GM12878 (cell line): Measurements from ENCODE around the gene SERPINF2. TPM values are rescaled to one million over a fixed set of nuclear protein-coding genes. Genes with fewer than 3 reads are reported as not detected.

Experiments
- ATAC-seq: fragments of 200-7000 bp; cut with Tn5 transposase; 3 replicates; pipeline ENCODE4 v1.9.1; 2020; ENCODE audit warnings: mild to moderate bottlenecking, moderate library complexity
- BruUV-seq: library from RNA; stranded (reverse); fragments of 400-500 nt; replicated peaks from 2 replicates; lab custom pipeline; 2021; lab: Mats Ljungman, UMichigan
- CTCF ChIA-PET: fragments of 300-600 bp; sonication (Branson Sonifier 250); formaldehyde crosslinking; extraction: SDS; loops from one replicate; lab custom pipeline; 2021; ENCODE audit warnings: inconsistent platforms; lab: Yijun Ruan, JAX
- POLR2A ChIA-PET: fragments of 350-600 bp; formaldehyde crosslinking; extraction: SDS; loops from one replicate; lab custom pipeline; 2021; ENCODE audit warnings: inconsistent platforms; lab: Charles Lee
- RAD21 ChIA-PET: fragments of 300-600 bp; sonication (Branson Sonifier 250); formaldehyde crosslinking; loops from one replicate; lab custom pipeline; 2023; ENCODE audit warnings: antibody characterized with exemption; ENCODE audit not compliant: unreplicated experiment; lab: Charles Lee
- SMC1A ChIA-PET: fragments of 300-600 bp; sonication (Branson Sonifier 250); formaldehyde crosslinking; loops from one replicate; lab custom pipeline; 2023; ENCODE audit not compliant: unreplicated experiment, uncharacterized antibody; lab: Charles Lee
- DNase-seq: peaks from one replicate; pipeline ENCODE4 v3.0.0-alpha.2; 2011; ENCODE audit warnings: low read depth, low spot score
- FAIRE-seq: peaks from 3 replicates; lab custom pipeline; 2011; peaks lifted over from hg19 to GRCh38; lab: Jason Lieb, UNC
- H2AFZ ChIP-seq: 2 replicates; pipeline ENCODE4 v1.6.0; 2011; ENCODE audit warnings: low read depth, low read length, control low read depth; ENCODE audit not compliant: control insufficient read depth
- H3K27ac ChIP-seq: 2 replicates; pipeline ENCODE4 v1.5.1; 2011; ENCODE audit warnings: control low read depth; ENCODE audit not compliant: control insufficient read depth, insufficient read depth
- H3K27me3 ChIP-seq, 2 experiments: replicated peaks in 1 of 2; 2 replicates each; pipeline versions ENCODE4 v1.6.0 to v1.6.1; 2011; ENCODE audit warnings: low read length in 1 of 2; ENCODE audit not compliant: control insufficient read depth in 2 of 2, insufficient read depth in 2 of 2
- H3K36me3 ChIP-seq, 2 experiments: 2 replicates each; pipeline ENCODE4 v1.5.1; 2011; ENCODE audit warnings: low read length in 1 of 2; ENCODE audit not compliant: control insufficient read depth in 2 of 2, insufficient read depth in 2 of 2
- H3K4me1 ChIP-seq: 2 replicates; pipeline ENCODE4 v1.6.1; 2011; ENCODE audit warnings: mild to moderate bottlenecking, low read length, moderate library complexity, mixed read lengths; ENCODE audit not compliant: control insufficient read depth, insufficient read depth
- H3K4me2 ChIP-seq: 2 replicates; pipeline ENCODE4 v1.6.0; 2011; ENCODE audit warnings: control low read depth; ENCODE audit not compliant: control insufficient read depth, insufficient read depth
- H3K4me3 ChIP-seq: fragments of 200-600 bp; sonication (generic); 2 replicates; pipeline ENCODE4 v1.5.1; 2016
- H3K79me2 ChIP-seq: 2 replicates; pipeline ENCODE4 v1.6.0; 2011; ENCODE audit warnings: low read length; ENCODE audit not compliant: control insufficient read depth, insufficient read depth
- H3K9ac ChIP-seq: 2 replicates; pipeline ENCODE4 v1.8.0; 2011; ENCODE audit warnings: low read length, control low read depth, mixed read lengths; ENCODE audit not compliant: control insufficient read depth, insufficient read depth
- H3K9me3 ChIP-seq: replicated peaks from 3 replicates; pipeline ENCODE4 v1.5.1; 2011; ENCODE audit warnings: mild to moderate bottlenecking, low read length; ENCODE audit not compliant: control insufficient read depth, insufficient read depth
- H4K20me1 ChIP-seq: 2 replicates; pipeline ENCODE4 v1.6.0; 2011; ENCODE audit not compliant: control insufficient read depth, insufficient read depth
- ESRRA ChIP-seq: IDR thresholded peaks from 2 replicates; pipeline ENCODE4 v1.6.1; 2012; ENCODE audit warnings: mild to moderate bottlenecking, low read length, improper control_type of control experiment
- NR2C2 ChIP-seq: IDR thresholded peaks from 2 replicates; pipeline ENCODE4 v1.6.1; 2011; ENCODE audit warnings: borderline replicate concordance, low read depth; ENCODE audit not compliant: control insufficient read depth, insufficient read length
- WGBS: methylation state at CpG from one replicate; pipeline ENCODE4 v1.1.6; 2016; ENCODE audit warnings: low lambda C conversion rate; ENCODE audit not compliant: insufficient replicate concordance, insufficient coverage; ENCODE audit errors: missing lambda C conversion rate; 5-methylcytosine and 5-hydroxymethylcytosine counted together
- in situ Hi-C: fragments of 300-500 bp; cut with MboI; formaldehyde crosslinking; loops from 9 replicates; pipeline ENCODE4 v1.14.3; 2018; ENCODE audit warnings: mixed read lengths
- intact Hi-C: fragments of 100-400 bp; cut with micrococcal nuclease; formaldehyde crosslinking; loops from one replicate; pipeline ENCODE4 v1.14.2; 2022; ENCODE audit not compliant: unreplicated experiment
- polyA plus RNA-seq, 11 experiments: library from polyadenylated mRNA; depleted of rRNA in 4 of 11; unstranded in 6 of 11; stranded (reverse) in 5 of 11; fragments of >200 nt; fragmentation: Nextera tagmentation in 4 of 11; fragmentation: Illumina TruSeq in 1 of 11; extraction: Ambion mirVana in 4 of 11; extraction: Trizol in 1 of 11; gene quantifications; 1 replicate in 1 of 11; 2 replicates in 10 of 11; pipeline versions ENCODE4 v1.2.1 to v1.2.3, GENCODE V29; 2011 to 2016; ENCODE audit warnings: inconsistent platforms in 2 of 11, missing spikeins in 2 of 11, low read depth in 1 of 11
- total RNA-seq, 4 experiments: library from RNA; depleted of rRNA in 3 of 4; stranded (reverse); fragments of >200 nt in 3 of 4; fragmentation: Illumina TruSeq in 1 of 4; extraction: Trizol in 1 of 4; gene quantifications; 2 replicates each; pipeline versions ENCODE4 v1.2.1 to v1.2.3, GENCODE V29; 2013 to 2021

The SERPINF2 gene
- total and polyA plus RNA-seq, 10 of the 15 experiments (the other 5 are each of a cell fraction or from before 2014, with no cell fraction given): 0.04 to 0.21 (median 0.12) TPM; not detected in 6

GRCh38 chr17:1730326-1731193, 12.1 kb upstream of the SERPINF2 start (continued):
- TF ChIP-seq NR2C2: no peak

- 87% methylated on average over 9 of the region's 10 CpGs for WGBS
Measured at GRCh38 chr17:1731194-1731506, 11.5 kb upstream of the SERPINF2 start.

More at GRCh38 chr17:1731194-1731506, 11.5 kb upstream of the SERPINF2 start:
- Histone ChIP-seq H3K36me3 (peaks cover 3% of the 10 kb centered on the region in 2 experiments; a peak in 3 of 4 replicates), H3K4me3 (no peak overlapping the region), H3K79me2 (peaks cover 2% of the 10 kb centered on the region; the same call in 1 of the 2 replicates), H4K20me1 (no peaks in the 10 kb centered on the region), H2AFZ (no peak overlapping the region), H3K9ac (no peak overlapping the region), H3K27me3 (no peaks in the 10 kb centered on the region), H3K4me1 (peaks cover 9% of the 10 kb centered on the region), H3K27ac (no peak overlapping the region), H3K9me3 (no peaks in the 10 kb centered on the region), H3K4me2 (no peak overlapping the region)
- ChIA-PET RAD21 (no interaction called here), POLR2A (interaction anchor here (0.6 kb wide), 1 partner anchor 703 kb away, joined by 3 read pairs; no protein-coding TSS in a partner anchor), SMC1A (interaction anchor here (1.2 kb wide), 1 partner anchor 10 kb away, joined by 3 read pairs; no protein-coding TSS in a partner anchor), CTCF (interaction anchor here (1.2 to 1.6 kb wide), 2 partner anchors 10 to 15 kb away, joined by 3 to 7 read pairs; no protein-coding TSS in a partner anchor)
- no peak for DNase-seq
- intact Hi-C loops: no loop called here
- no peak for ATAC-seq
- no peak for TF ChIP-seq ESRRA
- in situ Hi-C loops: no loop called here
- no TSS peak for BruUV-seq
- no peak for FAIRE-seq
